Neural cell (in vitro differentiated cells): Measurements from ENCODE around the gene RPL29. TPM values are rescaled to one million over a fixed set of nuclear protein-coding genes. Genes with fewer than 3 reads are reported as not detected.

Experiments used
- H2AFZ ChIP-seq: fragments of 200-600, 300-800 bp; sonication (generic), shearing (Covaris generic); 2 replicates; pipeline ENCODE4 v1.6.0; 2014; ENCODE audit warnings: low read depth, mild to moderate bottlenecking, antibody characterized with exemption, low read length, moderate library complexity
- H3F3A ChIP-seq: fragments of 200-600 bp; shearing (Covaris generic); 2 replicates; pipeline ENCODE4 v1.6.1; 2016; ENCODE audit warnings: mild to moderate bottlenecking, moderate library complexity, mixed read lengths, antibody characterized with exemption, low read length; ENCODE audit not compliant: insufficient read depth, poor library complexity, severe bottlenecking
- H3K27ac ChIP-seq: fragments of 200-600, 300-800 bp; sonication (generic), shearing (Covaris generic); 2 replicates; pipeline ENCODE4 v1.5.1; 2014; ENCODE audit warnings: mild to moderate bottlenecking, low read length, moderate library complexity
- H3K27me3 ChIP-seq: fragments of 300-800, 200-600 bp; sonication (generic), shearing (Covaris generic); 2 replicates; pipeline ENCODE4 v1.6.0; 2014; ENCODE audit warnings: mild to moderate bottlenecking, low read depth, low read length, moderate library complexity; ENCODE audit not compliant: insufficient read depth
- H3K36me3 ChIP-seq: fragments of 300-800, 200-600 bp; sonication (generic), shearing (Covaris generic); 2 replicates; pipeline ENCODE4 v1.5.1; 2014; ENCODE audit warnings: mild to moderate bottlenecking, antibody characterized with exemption, low read length, moderate library complexity; ENCODE audit not compliant: insufficient read depth
- H3K4me2 ChIP-seq: fragments of 300-800, 200-600 bp; sonication (generic), shearing (Covaris generic); 2 replicates; pipeline ENCODE4 v1.6.0; 2014; ENCODE audit warnings: mild to moderate bottlenecking, low read length
- H3K4me3 ChIP-seq: fragments of 300-800, 200-600 bp; sonication (generic), shearing (Covaris generic); 2 replicates; pipeline ENCODE4 v1.5.1; 2014; ENCODE audit warnings: mild to moderate bottlenecking, low read length, moderate library complexity
- H3K79me2 ChIP-seq: fragments of 200-600 bp; shearing (Covaris generic); replicated peaks from 2 replicates; pipeline ENCODE4 v1.6.0; 2014; ENCODE audit warnings: mild to moderate bottlenecking, low read length, moderate library complexity; ENCODE audit not compliant: insufficient read depth
- H3K9ac ChIP-seq: fragments of 300-800, 200-600 bp; sonication (generic), shearing (Covaris generic); 2 replicates; pipeline ENCODE4 v1.6.1; 2016; ENCODE audit warnings: mild to moderate bottlenecking, low read length, mixed read lengths
- H3K9me2 ChIP-seq: fragments of 200-600 bp; shearing (Covaris generic); 2 replicates; pipeline ENCODE4 v1.6.1; 2016; ENCODE audit warnings: mild to moderate bottlenecking, low read length, mixed read lengths; ENCODE audit not compliant: insufficient read depth
- H3K9me3 ChIP-seq: fragments of 200-600, 300-800 bp; sonication (generic), shearing (Covaris generic); 2 replicates; pipeline ENCODE4 v1.6.1; 2016; ENCODE audit warnings: mild to moderate bottlenecking, mixed run types, low read length, moderate library complexity, mixed read lengths
- H4K20me1 ChIP-seq: fragments of 200-600 bp; shearing (Covaris generic); 2 replicates; pipeline ENCODE4 v1.6.1; 2016; ENCODE audit warnings: mild to moderate bottlenecking, mixed run types; ENCODE audit not compliant: insufficient read depth
- EP300 ChIP-seq: fragments of 450-650 bp; conservative IDR thresholded peaks from 2 replicates; pipeline ENCODE4 v1.6.1; 2014; ENCODE audit warnings: antibody characterized with exemption, mild to moderate bottlenecking, moderate library complexity; ENCODE audit not compliant: poor library complexity, severe bottlenecking
- EZH2 ChIP-seq: fragments of 200-600, 300-800 bp; shearing (Covaris generic), sonication (generic); IDR thresholded peaks from 2 replicates; pipeline ENCODE4 v1.6.1; 2014; ENCODE audit warnings: antibody characterized with exemption, low read length, borderline replicate concordance, mild to moderate bottlenecking; ENCODE audit not compliant: insufficient read depth, poor library complexity, severe bottlenecking
- MXI1 ChIP-seq: fragments of 450-650 bp; conservative IDR thresholded peaks from 2 replicates; pipeline ENCODE4 v1.6.1; 2014; ENCODE audit warnings: antibody characterized with exemption, mild to moderate bottlenecking; ENCODE audit not compliant: poor library complexity, severe bottlenecking
- POLR2AphosphoS5 ChIP-seq: IDR thresholded peaks from 2 replicates; pipeline ENCODE4 v1.6.1; 2012
- RAD21 ChIP-seq: fragments of 450-650 bp; conservative IDR thresholded peaks from 2 replicates; pipeline ENCODE4 v1.6.1; 2014; ENCODE audit warnings: antibody characterized with exemption, mild to moderate bottlenecking, moderate library complexity
- SMC3 ChIP-seq: fragments of 450-650 bp; conservative IDR thresholded peaks from 2 replicates; pipeline ENCODE4 v1.6.1; 2014; ENCODE audit warnings: antibody characterized with exemption, mild to moderate bottlenecking, moderate library complexity; ENCODE audit not compliant: poor library complexity
- TAF1 ChIP-seq: IDR thresholded peaks from 2 replicates; pipeline ENCODE4 v1.6.1; 2012; ENCODE audit warnings: low read depth
- polyA plus RNA-seq: library from polyadenylated mRNA; depleted of rRNA; stranded (reverse); fragments of >200 nt; gene quantifications from 2 replicates; pipeline ENCODE4 v1.2.3, GENCODE V29; 2014
- TF ChIP-seq, protein P1 (sequence below): fragments of 450-650 bp; IDR thresholded peaks from 2 replicates; pipeline ENCODE4 v1.5.1; 2014; ENCODE audit warnings: antibody characterized with exemption, mild to moderate bottlenecking, moderate library complexity; ENCODE audit not compliant: poor library complexity, severe bottlenecking
- TF ChIP-seq, protein P2 (sequence below): IDR thresholded peaks from 2 replicates; pipeline ENCODE4 v1.6.1; 2012; ENCODE audit warnings: borderline replicate concordance

Gene RPL29
- polyA plus RNA-seq, 1 donor from 2014 or later: 846 TPM

DNA sequence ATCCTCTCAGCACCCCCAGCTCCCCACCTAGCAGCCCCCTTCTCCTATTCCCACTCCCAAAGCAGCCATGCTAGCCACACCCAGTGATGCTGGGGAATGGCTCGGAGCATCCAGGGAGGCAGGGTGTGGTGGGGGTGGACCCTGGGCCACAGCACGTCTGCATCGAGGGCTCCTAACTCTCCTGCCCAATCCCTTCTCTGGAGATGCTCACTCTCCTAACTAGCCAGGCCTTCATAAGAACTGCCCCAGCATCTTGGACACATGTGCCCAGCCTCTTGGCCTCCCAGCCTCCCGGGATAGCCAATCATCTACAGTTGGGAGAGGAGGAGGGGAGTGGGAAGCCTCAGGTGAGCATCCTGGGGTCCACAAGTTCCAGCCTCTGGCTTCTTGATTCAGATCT is 31.2 kb downstream of the RPL29 start:
- no peaks in the 10 kb centered on the region for H4K20me1 ChIP-seq
- no peaks in the 10 kb centered on the region for H3F3A ChIP-seq
- no peak overlapping the region for H3K27ac ChIP-seq
- TF ChIP-seq MXI1 (no peak), TAF1 (no peak), POLR2AphosphoS5 (no peak), EP300 (no peak), RAD21 (no peak), EZH2 (no peak)
- TF ChIP-seq, protein P1, sequence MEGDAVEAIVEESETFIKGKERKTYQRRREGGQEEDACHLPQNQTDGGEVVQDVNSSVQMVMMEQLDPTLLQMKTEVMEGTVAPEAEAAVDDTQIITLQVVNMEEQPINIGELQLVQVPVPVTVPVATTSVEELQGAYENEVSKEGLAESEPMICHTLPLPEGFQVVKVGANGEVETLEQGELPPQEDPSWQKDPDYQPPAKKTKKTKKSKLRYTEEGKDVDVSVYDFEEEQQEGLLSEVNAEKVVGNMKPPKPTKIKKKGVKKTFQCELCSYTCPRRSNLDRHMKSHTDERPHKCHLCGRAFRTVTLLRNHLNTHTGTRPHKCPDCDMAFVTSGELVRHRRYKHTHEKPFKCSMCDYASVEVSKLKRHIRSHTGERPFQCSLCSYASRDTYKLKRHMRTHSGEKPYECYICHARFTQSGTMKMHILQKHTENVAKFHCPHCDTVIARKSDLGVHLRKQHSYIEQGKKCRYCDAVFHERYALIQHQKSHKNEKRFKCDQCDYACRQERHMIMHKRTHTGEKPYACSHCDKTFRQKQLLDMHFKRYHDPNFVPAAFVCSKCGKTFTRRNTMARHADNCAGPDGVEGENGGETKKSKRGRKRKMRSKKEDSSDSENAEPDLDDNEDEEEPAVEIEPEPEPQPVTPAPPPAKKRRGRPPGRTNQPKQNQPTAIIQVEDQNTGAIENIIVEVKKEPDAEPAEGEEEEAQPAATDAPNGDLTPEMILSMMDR: no peak
- no peaks in the 10 kb centered on the region for H3K36me3 ChIP-seq
- H3K9ac ChIP-seq: no peak overlapping the region
- H3K4me3 ChIP-seq: peak overlapping the region; percentile 74
- peaks cover 31% of the 10 kb centered on the region for H3K79me2 ChIP-seq
- H3K9me3 ChIP-seq: no peaks in the 10 kb centered on the region
- no peak overlapping the region for H2AFZ ChIP-seq
- no peaks in the 10 kb centered on the region for H3K9me2 ChIP-seq
- no peaks in the 10 kb centered on the region for H3K27me3 ChIP-seq
- no peak overlapping the region for H3K4me2 ChIP-seq

DNA sequence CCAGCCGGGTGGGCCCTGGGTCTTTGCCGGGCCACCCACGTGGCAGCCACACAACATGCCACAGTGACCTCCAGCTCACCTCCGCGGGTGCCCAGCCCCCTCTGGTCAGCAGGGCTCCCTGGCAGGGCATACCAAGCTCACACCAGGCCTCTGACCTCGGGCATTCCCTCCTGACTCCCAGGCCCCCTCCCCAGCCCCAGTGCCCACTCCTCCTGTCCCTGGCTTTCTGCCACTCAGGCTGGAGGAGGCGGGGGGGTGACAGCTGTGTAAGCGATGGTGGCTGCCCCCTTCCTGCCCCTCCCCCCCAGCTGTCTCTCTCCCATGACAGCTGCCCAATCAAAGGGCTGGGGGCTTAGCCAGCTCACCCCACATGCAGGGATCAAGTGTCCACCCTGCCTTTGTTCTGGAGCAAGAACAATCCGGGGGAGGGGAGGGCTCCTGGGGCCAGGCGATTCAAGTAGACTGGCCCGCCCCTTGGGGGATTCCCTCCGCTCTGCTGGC is 31.7 kb downstream of the RPL29 start:
- H3K9ac ChIP-seq: no peak overlapping the region
- no peak overlapping the region for H2AFZ ChIP-seq
- no peaks in the 10 kb centered on the region for H3K36me3 ChIP-seq
- H3K27me3 ChIP-seq: no peaks in the 10 kb centered on the region
- no peak overlapping the region for H3K27ac ChIP-seq
- H3F3A ChIP-seq: no peaks in the 10 kb centered on the region
- H3K79me2 ChIP-seq: peaks cover 31% of the 10 kb centered on the region
- no peaks in the 10 kb centered on the region for H4K20me1 ChIP-seq
- no peaks in the 10 kb centered on the region for H3K9me2 ChIP-seq
- peak overlapping the region; percentile 74 for H3K4me3 ChIP-seq
- TF ChIP-seq SMC3: no peak
- TF ChIP-seq TAF1: no peak
- no peak for TF ChIP-seq EP300
- TF ChIP-seq, protein P2, sequence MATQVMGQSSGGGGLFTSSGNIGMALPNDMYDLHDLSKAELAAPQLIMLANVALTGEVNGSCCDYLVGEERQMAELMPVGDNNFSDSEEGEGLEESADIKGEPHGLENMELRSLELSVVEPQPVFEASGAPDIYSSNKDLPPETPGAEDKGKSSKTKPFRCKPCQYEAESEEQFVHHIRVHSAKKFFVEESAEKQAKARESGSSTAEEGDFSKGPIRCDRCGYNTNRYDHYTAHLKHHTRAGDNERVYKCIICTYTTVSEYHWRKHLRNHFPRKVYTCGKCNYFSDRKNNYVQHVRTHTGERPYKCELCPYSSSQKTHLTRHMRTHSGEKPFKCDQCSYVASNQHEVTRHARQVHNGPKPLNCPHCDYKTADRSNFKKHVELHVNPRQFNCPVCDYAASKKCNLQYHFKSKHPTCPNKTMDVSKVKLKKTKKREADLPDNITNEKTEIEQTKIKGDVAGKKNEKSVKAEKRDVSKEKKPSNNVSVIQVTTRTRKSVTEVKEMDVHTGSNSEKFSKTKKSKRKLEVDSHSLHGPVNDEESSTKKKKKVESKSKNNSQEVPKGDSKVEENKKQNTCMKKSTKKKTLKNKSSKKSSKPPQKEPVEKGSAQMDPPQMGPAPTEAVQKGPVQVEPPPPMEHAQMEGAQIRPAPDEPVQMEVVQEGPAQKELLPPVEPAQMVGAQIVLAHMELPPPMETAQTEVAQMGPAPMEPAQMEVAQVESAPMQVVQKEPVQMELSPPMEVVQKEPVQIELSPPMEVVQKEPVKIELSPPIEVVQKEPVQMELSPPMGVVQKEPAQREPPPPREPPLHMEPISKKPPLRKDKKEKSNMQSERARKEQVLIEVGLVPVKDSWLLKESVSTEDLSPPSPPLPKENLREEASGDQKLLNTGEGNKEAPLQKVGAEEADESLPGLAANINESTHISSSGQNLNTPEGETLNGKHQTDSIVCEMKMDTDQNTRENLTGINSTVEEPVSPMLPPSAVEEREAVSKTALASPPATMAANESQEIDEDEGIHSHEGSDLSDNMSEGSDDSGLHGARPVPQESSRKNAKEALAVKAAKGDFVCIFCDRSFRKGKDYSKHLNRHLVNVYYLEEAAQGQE: no peak
- TF ChIP-seq, protein P1: no peak
- TF ChIP-seq EZH2: no peak
- H3K9me3 ChIP-seq: no peaks in the 10 kb centered on the region
- H3K4me2 ChIP-seq: no peak overlapping the region
